Testis (tissue), 3 donors: Measurements from ENCODE around the gene P2RX1. TPM values are rescaled to one million over a fixed set of nuclear protein-coding genes. Genes with fewer than 3 reads are reported as not detected.

ENCODE experiments used
- DNase-seq: peaks from one replicate; pipeline ENCODE4 v3.0.0-alpha.2; 2019
- H3K27ac ChIP-seq, 2 donors: fragments of 200-600 bp; sonication (generic); one replicate each; pipeline ENCODE4 v1.5.1; 2019
- H3K27me3 ChIP-seq: fragments of 200-600 bp; sonication (generic); one replicate; pipeline ENCODE4 v1.5.1; 2019
- H3K36me3 ChIP-seq: fragments of 200-600 bp; sonication (generic); one replicate; pipeline ENCODE4 v1.5.1; 2017; ENCODE audit warnings: low read depth; ENCODE audit errors: missing control alignments
- H3K4me1 ChIP-seq: fragments of 200-600 bp; sonication (generic); one replicate; pipeline ENCODE4 v1.5.1; 2019
- H3K4me3 ChIP-seq, 2 donors: fragments of 200-600 bp; sonication (generic); one replicate each; pipeline ENCODE4 v1.5.1; 2017 to 2019
- H3K9me3 ChIP-seq: fragments of 200-600 bp; sonication (generic); one replicate; pipeline ENCODE4 v1.5.1; 2017
- POLR2A ChIP-seq: fragments of 450-650 bp; IDR thresholded peaks from one replicate; pipeline ENCODE4 v1.6.1; 2017; ENCODE audit warnings: antibody characterized with exemption, mild to moderate bottlenecking, moderate library complexity
- WGBS, 2 donors: methylation state at CpG; one replicate each; pipeline ENCODE4 v1.1.5; 2018; 5-methylcytosine and 5-hydroxymethylcytosine counted together
- intact Hi-C: fragments of 100-400 bp; cut with DNase I; formaldehyde crosslinking; loops from one replicate; pipeline ENCODE4 v1.15.1; 2023; ENCODE audit warnings: low total_unique reads
- polyA plus RNA-seq: library from polyadenylated mRNA; stranded (reverse); fragments of 350-450 nt; fragmentation: Illumina TruSeq; extraction: RNeasy Lipid Tissue Mini Kit (QIAGEN cat#74804); gene quantifications from one replicate; pipeline ENCODE4 v1.2.3, GENCODE V29; 2014; ENCODE audit warnings: low read depth, low replicate concordance; ENCODE audit not compliant: insufficient read depth
- total RNA-seq, 2 donors: library from RNA; depleted of rRNA; stranded (reverse); fragments of >200 nt; gene quantifications; one replicate each; pipeline ENCODE4 v1.2.3, GENCODE V29; 2016
- TF ChIP-seq, protein P1 (sequence below), 3 experiments: fragments of 450-650 bp in 2 of 3; fragments of 200-600 bp in 1 of 3; sonication (generic) in 1 of 3; IDR thresholded peaks; one replicate each; pipeline ENCODE4 v1.5.1; 2016 to 2019; ENCODE audit warnings: antibody characterized with exemption in 3 of 3, mild to moderate bottlenecking in 2 of 3, moderate library complexity in 1 of 3

P2RX1 gene
- total and polyA plus RNA-seq, 3 donors from 2014 or later, result 2.5 to 15.2 (median 5.0) TPM

- TF ChIP-seq, protein P1, sequence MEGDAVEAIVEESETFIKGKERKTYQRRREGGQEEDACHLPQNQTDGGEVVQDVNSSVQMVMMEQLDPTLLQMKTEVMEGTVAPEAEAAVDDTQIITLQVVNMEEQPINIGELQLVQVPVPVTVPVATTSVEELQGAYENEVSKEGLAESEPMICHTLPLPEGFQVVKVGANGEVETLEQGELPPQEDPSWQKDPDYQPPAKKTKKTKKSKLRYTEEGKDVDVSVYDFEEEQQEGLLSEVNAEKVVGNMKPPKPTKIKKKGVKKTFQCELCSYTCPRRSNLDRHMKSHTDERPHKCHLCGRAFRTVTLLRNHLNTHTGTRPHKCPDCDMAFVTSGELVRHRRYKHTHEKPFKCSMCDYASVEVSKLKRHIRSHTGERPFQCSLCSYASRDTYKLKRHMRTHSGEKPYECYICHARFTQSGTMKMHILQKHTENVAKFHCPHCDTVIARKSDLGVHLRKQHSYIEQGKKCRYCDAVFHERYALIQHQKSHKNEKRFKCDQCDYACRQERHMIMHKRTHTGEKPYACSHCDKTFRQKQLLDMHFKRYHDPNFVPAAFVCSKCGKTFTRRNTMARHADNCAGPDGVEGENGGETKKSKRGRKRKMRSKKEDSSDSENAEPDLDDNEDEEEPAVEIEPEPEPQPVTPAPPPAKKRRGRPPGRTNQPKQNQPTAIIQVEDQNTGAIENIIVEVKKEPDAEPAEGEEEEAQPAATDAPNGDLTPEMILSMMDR (IDR thresholded peaks at IDR 0.05), result no peak
- TF ChIP-seq POLR2A, result no peak
- H3K36me3 ChIP-seq, result no peaks in the 10 kb centered on the region
- H3K4me3 ChIP-seq, result no peak overlapping the region
- no peaks in the 10 kb centered on the region for H3K9me3 ChIP-seq
- H3K4me1 ChIP-seq, result peaks cover 11% of the 10 kb centered on the region
- DNase-seq, result no peak
- 75 to 77% methylated on average over 15 of the region's 15 CpGs for WGBS, 2 donors
- no peaks in the 10 kb centered on the region for H3K27me3 ChIP-seq
- intact Hi-C loops, result no loop called here
- no peak overlapping the region for H3K27ac ChIP-seq
Measured at GRCh38 chr17:3956327-3956957, 40.2 kb upstream of the P2RX1 start.

GRCh38 chr17:3955673-3955988, 39.4 kb upstream of the P2RX1 start:
- WGBS, 2 donors, result 90 to 93% methylated on average over 10 of the region's 10 CpGs
- H3K36me3 ChIP-seq, result no peaks in the 10 kb centered on the region

DNA sequence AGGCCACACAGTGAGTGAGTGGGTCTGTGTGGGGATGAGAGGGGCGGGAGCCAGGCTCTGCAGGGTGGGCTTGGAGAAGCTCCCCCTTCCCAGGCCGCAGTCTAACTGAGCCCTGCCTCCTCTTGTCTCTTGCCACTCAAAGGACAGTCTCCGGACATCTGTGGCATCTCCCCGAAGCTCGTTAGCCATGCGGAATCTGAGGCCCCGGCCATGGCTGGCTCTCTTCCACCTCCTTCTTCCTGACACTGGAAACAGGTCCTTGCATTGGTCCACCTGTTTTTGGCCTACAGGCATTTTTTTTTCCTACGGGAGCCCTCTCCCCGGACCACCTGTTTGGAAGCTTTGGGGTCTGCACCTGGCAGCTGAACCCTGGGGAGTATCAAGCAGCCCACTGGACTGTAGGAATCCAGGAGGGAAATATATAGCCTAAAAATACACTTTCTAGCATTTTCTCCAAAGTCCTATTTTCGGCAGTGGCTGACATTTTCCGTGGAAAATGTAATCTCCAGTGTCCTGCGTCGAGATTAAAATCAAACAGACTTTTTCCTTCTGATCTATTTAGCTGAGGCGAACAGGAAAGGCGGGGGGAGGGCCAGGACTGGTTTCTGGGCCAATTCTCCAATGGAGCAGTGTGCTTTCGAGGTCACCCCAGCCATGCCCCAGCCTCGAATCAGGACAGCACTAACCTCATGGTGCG, 38.9 kb upstream of the P2RX1 start:
- no peaks in the 10 kb centered on the region for H3K36me3 ChIP-seq
- H3K4me1 ChIP-seq, result peaks cover under 1% of the 10 kb centered on the region
- WGBS, 2 donors, result 80 to 83% methylated on average over 12 to 18 of the region's 18 CpGs
- TF ChIP-seq, protein P1 (IDR thresholded peaks at IDR 0.05), result no peak
- TF ChIP-seq POLR2A, result no peak
- intact Hi-C loops, result no loop called here
- no peak for DNase-seq
- no peak overlapping the region for H3K27ac ChIP-seq
- H3K4me3 ChIP-seq, result no peak overlapping the region
- H3K27me3 ChIP-seq, result no peaks in the 10 kb centered on the region
- no peaks in the 10 kb centered on the region for H3K9me3 ChIP-seq

More at GRCh38 chr17:3955673-3955988, 39.4 kb upstream of the P2RX1 start:
- no peak overlapping the region for H3K27ac ChIP-seq
- H3K9me3 ChIP-seq, result no peaks in the 10 kb centered on the region
- TF ChIP-seq POLR2A, result no peak
- TF ChIP-seq, protein P1 (IDR thresholded peaks at IDR 0.05), result no peak
- H3K27me3 ChIP-seq, result no peaks in the 10 kb centered on the region
- peaks cover 3% of the 10 kb centered on the region for H3K4me1 ChIP-seq
- intact Hi-C loops, result no loop called here
- no peak for DNase-seq
- no peak overlapping the region for H3K4me3 ChIP-seq

DNA sequence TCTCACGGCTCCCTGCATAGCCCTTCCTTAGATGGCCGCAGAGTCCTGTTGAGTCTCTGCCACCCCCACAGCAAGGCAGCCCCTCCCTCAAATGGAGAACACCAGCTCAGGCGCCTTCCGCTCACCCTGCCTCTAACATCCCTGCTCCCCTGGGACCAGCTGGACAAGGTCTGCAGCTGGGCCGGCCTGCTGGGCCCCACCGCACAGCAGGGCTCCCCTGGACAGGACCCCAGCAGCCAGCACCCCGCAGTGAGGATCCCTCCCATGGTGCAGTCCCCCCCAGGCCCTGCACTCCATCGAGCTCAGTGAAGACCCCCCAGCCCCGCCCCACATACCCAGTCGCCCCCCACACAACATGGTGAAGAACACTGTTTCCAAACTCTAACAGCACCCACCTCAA, 37.8 kb upstream of the P2RX1 start:
- Histone ChIP-seq H3K9me3 (no peaks in the 10 kb centered on the region), H3K4me3 (no peak overlapping the region), H3K27me3 (no peaks in the 10 kb centered on the region), H3K36me3 (no peaks in the 10 kb centered on the region), H3K4me1 (peaks cover 4% of the 10 kb centered on the region), H3K27ac (no peak overlapping the region)
- TF ChIP-seq, protein P1 (IDR thresholded peaks at IDR 0.05), result no peak
- no peak for TF ChIP-seq POLR2A
- intact Hi-C loops, result no loop called here
- no peak for DNase-seq
- 90 to 91% methylated on average over 7 to 10 of the region's 10 CpGs for WGBS, 2 donors

DNA sequence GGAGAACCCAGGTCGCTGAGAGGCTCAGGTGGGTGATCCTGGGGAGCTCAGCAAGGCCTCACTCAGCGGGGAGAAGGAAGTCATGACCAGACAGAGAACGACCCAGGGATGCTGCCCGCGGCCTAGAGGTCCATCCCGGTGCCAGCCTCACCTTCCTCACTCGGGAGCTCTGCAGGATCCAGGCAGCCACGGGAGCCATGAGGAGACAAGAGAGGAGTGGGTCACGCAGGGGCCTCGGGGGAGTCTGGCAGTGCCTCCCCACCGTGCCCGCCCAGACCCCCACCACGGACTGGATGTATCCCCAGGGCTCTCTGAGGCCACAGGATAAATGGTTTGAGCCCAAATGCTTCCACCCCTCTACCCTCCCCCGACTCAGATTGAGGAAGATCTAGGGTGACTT, 37.3 kb upstream of the P2RX1 start:
- H3K27ac ChIP-seq, result no peak overlapping the region
- no peaks in the 10 kb centered on the region for H3K36me3 ChIP-seq
- no peak for TF ChIP-seq POLR2A
- TF ChIP-seq, protein P1 (IDR thresholded peaks at IDR 0.05), result no peak
- peaks cover 4% of the 10 kb centered on the region for H3K4me1 ChIP-seq
- H3K27me3 ChIP-seq, result no peaks in the 10 kb centered on the region
- H3K9me3 ChIP-seq, result no peaks in the 10 kb centered on the region
- WGBS, 2 donors, result 80 to 91% methylated on average over 2 to 14 of the region's 14 CpGs
- no peak overlapping the region for H3K4me3 ChIP-seq
- no peak for DNase-seq
- intact Hi-C loops, result no loop called here
